HG03066 (cell line): ENCODE results near the gene NET1.

Source experiments
- ATAC-seq: cut with Tn5 transposase; IDR thresholded peaks from one replicate; pipeline ENCODE4 v1.9.1; 2021; ENCODE audit warnings: low read depth; ENCODE audit not compliant: unreplicated experiment

NET1 gene

GRCh38 chr10:5497948-5498730, 85.8 kb downstream of the NET1 start:
- ATAC-seq = no peak

GRCh38 chr10:5498791-5499492, 86.6 kb downstream of the NET1 start:
- ATAC-seq = no peak

DNA sequence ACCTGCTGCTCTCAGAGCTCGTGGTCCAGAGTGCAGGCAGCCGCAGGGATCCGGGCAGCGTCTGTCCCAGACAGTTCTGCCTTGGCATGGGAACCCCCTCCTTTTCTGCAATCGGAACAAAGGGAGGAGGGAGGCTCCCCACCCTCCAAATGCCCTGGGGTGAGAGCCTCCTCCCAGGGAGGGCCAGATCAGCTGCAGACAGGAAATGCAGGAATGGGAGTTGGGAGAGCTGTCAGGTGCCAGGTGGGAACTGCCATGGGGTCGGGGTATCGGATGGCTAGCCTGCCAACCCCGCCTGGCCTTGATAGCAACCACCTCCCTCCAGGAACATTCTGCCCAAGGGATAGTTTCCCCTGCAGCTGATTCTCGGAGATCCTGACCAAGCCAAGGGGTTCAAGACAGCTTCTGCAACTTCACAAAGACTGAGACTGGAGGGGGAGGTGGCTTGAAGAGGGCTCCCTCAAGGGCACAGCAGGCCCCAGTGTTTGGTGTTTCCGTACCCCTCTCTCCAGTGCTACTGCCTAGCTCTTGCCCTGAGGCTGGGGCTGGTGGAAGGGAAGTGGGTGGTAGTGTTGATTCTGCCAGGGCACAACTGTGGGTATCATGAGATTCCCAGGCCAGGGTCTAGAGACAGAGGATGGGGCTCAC, 87.3 kb downstream of the NET1 start, which contains the start of gene CALML5:
CALML5 (minus strand) TSS at position 78 of the 648 bp plus-strand sequence. CDS start 132 bp downstream, outside the sequence.
- ATAC-seq = no peak

GRCh38 chr10:5500162-5500670, 87.9 kb downstream of the NET1 start:
- ATAC-seq = no peak

DNA sequence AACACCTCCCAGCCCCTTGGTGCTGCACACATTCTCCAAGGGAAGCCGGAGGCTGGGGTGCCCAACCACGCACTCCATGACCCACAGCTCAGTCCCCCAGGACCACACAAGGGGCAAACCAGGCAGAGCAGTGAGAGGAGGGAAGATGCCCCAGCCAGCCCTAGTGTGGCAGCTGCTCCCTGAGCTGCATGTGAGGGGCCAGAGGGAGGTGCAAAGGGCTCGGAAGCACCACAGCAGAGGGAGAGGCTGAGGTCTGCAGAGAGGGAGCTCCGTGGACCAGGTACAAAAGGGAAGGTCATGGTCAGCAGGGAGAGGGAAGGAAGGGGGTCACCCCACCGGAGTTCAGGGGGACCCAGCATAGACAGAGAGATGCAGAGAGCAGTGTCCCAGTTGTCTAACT, 88.6 kb downstream of the NET1 start:
- ATAC-seq = no peak

DNA sequence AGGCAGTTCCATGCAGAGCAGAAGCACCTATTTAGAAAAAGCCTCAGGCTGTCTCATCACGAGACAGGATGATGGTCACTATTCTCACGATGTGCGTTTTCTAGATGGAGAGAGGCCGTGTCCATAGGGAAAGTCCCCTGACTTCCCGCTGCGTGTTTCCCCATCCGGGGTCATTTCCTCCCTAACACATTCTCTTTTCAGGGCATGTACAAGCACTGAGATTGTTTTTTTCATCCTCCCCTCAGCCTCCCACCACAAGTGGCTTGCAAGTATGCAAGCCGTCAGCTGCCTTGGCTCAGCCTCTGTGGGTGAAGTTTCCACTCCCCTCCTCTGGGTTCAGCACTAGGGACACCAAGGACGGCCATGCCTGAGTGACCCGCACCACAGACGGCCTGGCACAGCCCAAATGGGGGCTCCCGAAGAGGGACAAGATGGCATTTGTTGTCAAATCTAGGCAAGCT, 89.7 kb downstream of the NET1 start:
- no peak for ATAC-seq

DNA sequence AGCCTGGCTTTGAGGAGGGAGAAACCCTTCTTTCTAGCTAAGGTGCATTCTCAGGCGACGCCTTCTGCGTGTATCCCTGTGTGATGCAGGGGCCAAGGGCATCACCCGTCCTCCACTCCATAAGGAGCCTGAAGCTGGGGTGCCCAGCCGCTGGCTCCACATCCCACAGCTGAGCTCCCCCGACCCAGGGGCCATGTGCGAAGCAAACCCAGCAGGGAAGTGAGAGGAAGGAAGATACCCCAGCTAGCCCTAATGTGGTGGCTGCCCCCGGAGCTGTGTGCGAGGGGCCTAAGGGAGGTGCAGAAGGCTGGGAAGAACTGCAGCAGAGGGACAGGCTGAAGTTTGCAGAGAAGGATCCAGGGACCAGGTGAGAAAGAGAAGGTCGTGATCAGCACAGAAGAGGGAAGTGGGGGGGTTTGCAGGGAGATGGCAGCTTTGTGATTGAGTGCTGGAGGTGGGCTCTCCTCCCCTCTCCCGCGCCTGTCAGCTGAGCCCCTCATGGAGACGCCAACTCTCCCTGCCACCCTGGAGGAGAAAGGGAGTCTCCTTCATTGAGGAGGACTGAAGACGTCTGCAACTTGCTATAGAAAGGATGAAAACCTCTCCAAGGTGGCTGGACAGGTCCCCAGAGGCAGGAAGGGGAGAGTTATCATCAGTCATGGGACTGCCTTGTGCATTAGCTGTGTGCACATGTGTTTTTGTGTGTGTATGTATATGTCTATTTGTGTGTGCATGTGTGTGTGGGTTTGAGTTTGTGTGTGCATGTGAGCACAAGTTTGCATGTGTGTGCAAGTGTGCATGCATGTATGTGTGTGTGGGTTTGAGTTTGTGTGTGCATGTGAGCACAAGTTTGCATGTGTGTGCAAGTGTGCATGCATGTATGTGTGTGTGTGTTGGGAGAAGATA, 90.5 kb downstream of the NET1 start:
- ATAC-seq = no peak

GRCh38 chr10:5503477-5503835, 91.1 kb downstream of the NET1 start:
- no peak for ATAC-seq

- no peak for ATAC-seq
These were observed 92.1 kb downstream of the NET1 start for GRCh38 chr10:5504146-5505072.

- ATAC-seq = no peak
These were observed 93.9 kb downstream of the NET1 start for GRCh38 chr10:5506246-5506645.

- no peak for ATAC-seq
These were observed 94.6 kb downstream of the NET1 start for GRCh38 chr10:5506751-5507648.

DNA sequence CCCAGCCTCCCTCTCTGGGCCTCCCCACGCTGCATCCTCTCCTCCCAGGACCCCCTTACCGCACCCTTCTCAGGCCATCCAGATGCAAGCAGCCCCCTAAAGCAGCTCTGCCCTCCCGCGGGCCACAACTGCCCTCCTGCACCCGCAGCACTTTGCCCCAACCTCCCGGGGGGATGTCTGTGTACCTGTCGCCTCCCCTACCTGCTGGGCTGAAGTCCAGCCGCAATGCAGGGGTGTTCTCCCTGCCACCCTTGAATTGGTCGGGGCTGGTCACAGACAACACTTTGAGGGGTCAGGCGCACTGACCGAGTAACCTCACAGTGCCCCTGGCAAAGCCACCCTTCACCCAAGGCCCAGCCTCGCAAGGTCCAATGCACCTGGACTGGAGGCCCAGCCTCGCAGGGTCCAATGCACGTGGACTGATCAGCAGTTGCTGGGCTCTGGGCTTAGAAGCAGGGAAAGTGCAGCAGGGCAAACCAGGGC, 95.3 kb downstream of the NET1 start:
- ATAC-seq = no peak

DNA sequence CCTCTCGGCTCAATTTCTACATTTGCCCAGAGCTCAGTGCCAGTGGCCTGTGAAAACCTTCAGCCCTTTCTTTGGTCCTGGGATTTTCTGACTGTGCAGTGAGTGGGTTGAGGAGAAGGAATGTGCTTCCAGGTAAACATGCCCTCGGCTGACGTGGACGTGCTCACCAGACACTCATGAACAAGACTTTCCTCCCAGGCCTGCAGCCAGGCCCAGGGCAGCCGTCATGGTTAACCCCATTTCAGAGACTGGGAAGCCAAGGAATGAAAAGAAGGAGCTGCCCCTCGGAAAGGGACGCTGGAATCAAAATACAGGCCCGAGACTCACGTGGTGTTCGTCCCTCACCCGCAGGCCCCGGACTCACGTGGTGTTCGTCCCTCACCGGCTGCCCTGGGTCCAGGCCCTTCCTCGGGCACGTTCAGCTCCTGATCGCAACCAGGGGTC, 95.8 kb downstream of the NET1 start:
- no peak for ATAC-seq
